Anterior cingulate cortex (tissue), 58 donors: ENCODE measurements around the gene RSU1.

Experiments
- DNase-seq, 58 donors: peaks; one replicate each; lab custom pipeline; 2025; lab: John Stamatoyannopoulos, UW

The RSU1 gene

GRCh38 chr10:16545116-16545736, 272.0 kb downstream of the RSU1 start:
- DNase-seq: peak in 1 of 58 donors; percentile 17

- no peak for DNase-seq
Measured at GRCh38 chr10:16544591-16544990, 272.6 kb downstream of the RSU1 start.

GRCh38 chr10:16544099-16544498, 273.1 kb downstream of the RSU1 start:
- DNase-seq: no peak
